Effector memory CD8-positive, alpha-beta T cell (primary cell): ENCODE data around the gene MAZ.

Source experiments
- ATAC-seq: fragments of 150-1000 bp; cut with Tn5 transposase; replicated peaks from 2 replicates; pipeline ENCODE4 v1.10.0; 2021; ENCODE audit warnings: mild to moderate bottlenecking, moderate library complexity
- DNase-seq, 3 experiments: peaks; one replicate each; pipeline ENCODE4 v3.0.0; 2021
- H3K27ac Mint-ChIP-seq, 2 donors: one replicate each; pipeline ENCODE4 v1.8.0; 2022; ENCODE audit warnings: mild to moderate bottlenecking in 2 of 2, mixed read lengths in 2 of 2, moderate library complexity in 2 of 2
- H3K27me3 Mint-ChIP-seq, 2 donors: one replicate each; pipeline ENCODE4 v1.8.0; 2022; ENCODE audit warnings: mixed read lengths in 2 of 2
- H3K36me3 Mint-ChIP-seq: one replicate; pipeline ENCODE4 v1.8.0; 2022; ENCODE audit warnings: mild to moderate bottlenecking, moderate library complexity, mixed read lengths; ENCODE audit not compliant: insufficient read depth
- H3K4me1 Mint-ChIP-seq, 2 donors: one replicate each; pipeline ENCODE4 v1.8.0; 2022; ENCODE audit warnings: low read depth in 2 of 2, mixed read lengths in 2 of 2
- H3K4me3 Mint-ChIP-seq, 2 donors: one replicate each; pipeline ENCODE4 v1.8.0; 2022; ENCODE audit warnings: mild to moderate bottlenecking in 2 of 2, mixed read lengths in 2 of 2, moderate library complexity in 2 of 2
- H3K9me3 Mint-ChIP-seq, 2 donors: one replicate each; pipeline ENCODE4 v1.8.0; 2022; ENCODE audit warnings: mixed read lengths in 2 of 2

The MAZ gene

DNA sequence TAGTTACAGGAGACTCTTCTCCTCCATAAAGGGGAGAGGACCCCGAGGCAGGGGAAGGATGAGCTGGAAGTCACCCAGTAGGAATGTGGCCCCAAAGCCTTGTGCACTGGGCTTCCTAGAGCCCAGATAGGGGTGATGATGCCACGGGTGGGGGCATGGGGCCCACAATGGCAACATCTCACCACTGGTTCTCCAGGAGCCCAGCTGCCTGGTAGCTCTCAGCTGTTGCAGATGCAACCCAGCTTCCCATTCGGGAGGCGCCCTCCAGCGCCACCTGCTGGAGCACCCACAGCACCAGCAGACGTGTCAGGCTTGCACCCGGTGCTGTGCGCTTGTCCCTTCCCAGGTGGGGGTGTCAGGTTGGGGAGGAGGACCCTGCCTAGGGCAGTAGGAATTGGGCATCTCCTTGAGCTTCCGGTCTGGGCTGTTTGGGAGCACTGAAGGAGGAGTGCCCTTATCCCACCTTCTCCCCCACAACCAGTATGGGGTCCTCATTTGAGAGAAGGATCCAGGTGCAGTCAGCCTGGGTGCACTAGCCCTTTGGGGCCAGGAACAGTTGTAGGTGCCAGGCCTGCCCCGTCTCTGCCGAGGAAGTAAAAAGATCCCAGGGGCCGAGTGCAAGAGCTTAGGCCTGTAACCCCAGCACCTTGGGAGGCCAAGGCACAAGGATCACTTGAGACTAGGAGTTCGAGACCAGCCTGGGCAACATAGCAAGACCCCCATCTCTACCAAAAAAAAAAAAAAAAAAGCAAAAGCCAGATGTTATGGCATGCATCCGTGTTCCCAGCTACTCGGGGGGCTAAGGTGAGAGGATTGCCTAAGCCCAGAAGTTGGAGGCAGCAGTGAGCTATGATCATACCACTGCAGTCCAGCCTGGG is 42.3 kb downstream of the MAZ start:
- no peaks in the 10 kb centered on the region for H3K27me3 Mint-ChIP-seq
- peak; percentile 75 to 78 (median 76) for DNase-seq
- no peaks in the 10 kb centered on the region for H3K9me3 Mint-ChIP-seq
- no peak overlapping the region for H3K4me3 Mint-ChIP-seq
- peak overlapping the region; percentile 36 to 78 for H3K27ac Mint-ChIP-seq
- peaks cover 3 to 6% of the 10 kb centered on the region in 2 donors for H3K4me1 Mint-ChIP-seq
- peaks cover 39% of the 10 kb centered on the region for H3K36me3 Mint-ChIP-seq
- peak; percentile 98 for ATAC-seq

DNA sequence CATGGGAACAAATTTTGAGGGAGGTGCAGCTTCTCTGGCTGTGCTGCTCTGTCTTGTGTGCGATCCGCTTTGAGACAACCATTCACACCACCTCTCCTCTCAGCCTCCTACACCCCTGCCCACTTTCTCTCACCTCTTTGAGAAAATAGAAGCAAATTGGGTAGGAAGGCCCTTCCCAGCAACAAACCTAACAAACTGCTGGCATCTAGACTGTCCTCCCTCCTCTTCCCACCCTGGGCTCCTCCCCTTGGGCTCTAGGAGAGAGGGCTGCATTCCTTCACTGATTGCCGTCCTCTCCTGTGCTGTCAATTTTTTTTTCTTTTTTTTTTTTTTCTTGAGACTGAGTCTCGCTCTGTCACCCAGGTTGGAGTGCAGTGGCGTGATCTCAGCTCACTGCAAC is 43.2 kb downstream of the MAZ start:
- ATAC-seq (no peak), DNase-seq (no peak)
- H3K4me3 Mint-ChIP-seq = no peak overlapping the region
- no peaks in the 10 kb centered on the region for H3K9me3 Mint-ChIP-seq
- peaks cover 42% of the 10 kb centered on the region for H3K36me3 Mint-ChIP-seq
- peaks cover 3 to 6% of the 10 kb centered on the region in 2 donors for H3K4me1 Mint-ChIP-seq
- peak overlapping the region in 1 of 2 donors; percentile 36 for H3K27ac Mint-ChIP-seq
- H3K27me3 Mint-ChIP-seq = no peaks in the 10 kb centered on the region

- ATAC-seq (no peak), DNase-seq (no peak)
- H3K27me3 Mint-ChIP-seq = no peaks in the 10 kb centered on the region
- H3K4me3 Mint-ChIP-seq = no peak overlapping the region
- peak overlapping the region in 1 of 2 donors; percentile 36 for H3K27ac Mint-ChIP-seq
- peaks cover 36% of the 10 kb centered on the region for H3K36me3 Mint-ChIP-seq
- H3K4me1 Mint-ChIP-seq = peaks cover 2 to 3% of the 10 kb centered on the region in 2 donors
- no peaks in the 10 kb centered on the region for H3K9me3 Mint-ChIP-seq
These were observed 44.7 kb downstream of the MAZ start for GRCh38 chr16:29850998-29851397.

DNA sequence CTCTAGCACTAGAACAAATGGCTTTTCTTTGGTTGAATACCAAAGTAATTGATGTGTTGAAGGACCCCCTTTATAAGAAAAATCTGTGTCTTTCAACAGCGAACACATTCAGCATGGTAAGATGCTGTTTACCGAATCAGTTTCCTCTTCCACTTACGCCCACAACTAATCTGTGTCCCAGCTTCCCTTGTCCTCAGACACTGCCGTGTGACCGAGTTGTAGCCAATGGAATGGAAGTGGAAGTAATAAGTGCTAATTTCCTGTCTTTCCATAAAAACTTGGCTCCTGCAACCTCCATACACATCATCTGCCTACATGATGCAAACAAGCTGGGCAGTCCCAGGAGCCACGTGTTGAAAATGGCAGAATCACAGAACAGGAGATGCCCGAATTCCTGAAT is 46.3 kb downstream of the MAZ start:
- Mint-ChIP-seq H3K9me3 (no peaks in the 10 kb centered on the region), H3K27me3 (no peaks in the 10 kb centered on the region), H3K4me1 (peaks cover 2 to 3% of the 10 kb centered on the region in 2 donors), H3K4me3 (no peak overlapping the region), H3K27ac (no peak overlapping the region), H3K36me3 (peaks cover 21% of the 10 kb centered on the region)
- no peak for ATAC-seq
- no peak for DNase-seq

GRCh38 chr16:29854520-29855100 is 48.3 kb downstream of the MAZ start:
- H3K4me1 Mint-ChIP-seq = peaks cover 0 to 1% of the 10 kb centered on the region in 2 donors
- H3K36me3 Mint-ChIP-seq = peaks cover 10% of the 10 kb centered on the region
- no peaks in the 10 kb centered on the region for H3K9me3 Mint-ChIP-seq
- no peak overlapping the region for H3K4me3 Mint-ChIP-seq
- no peak for DNase-seq
- H3K27ac Mint-ChIP-seq = no peak overlapping the region
- no peak for ATAC-seq
- no peaks in the 10 kb centered on the region for H3K27me3 Mint-ChIP-seq

GRCh38 chr16:29857133-29857760 is 50.9 kb downstream of the MAZ start:
- peak overlapping the region; percentile 44 to 49 for H3K27ac Mint-ChIP-seq
- no peak for ATAC-seq
- H3K4me1 Mint-ChIP-seq = peaks cover 12 to 16% of the 10 kb centered on the region in 2 donors
- H3K27me3 Mint-ChIP-seq = no peaks in the 10 kb centered on the region
- no peaks in the 10 kb centered on the region for H3K9me3 Mint-ChIP-seq
- peaks cover 18% of the 10 kb centered on the region for H3K36me3 Mint-ChIP-seq
- H3K4me3 Mint-ChIP-seq = no peak overlapping the region
- no peak for DNase-seq

DNA sequence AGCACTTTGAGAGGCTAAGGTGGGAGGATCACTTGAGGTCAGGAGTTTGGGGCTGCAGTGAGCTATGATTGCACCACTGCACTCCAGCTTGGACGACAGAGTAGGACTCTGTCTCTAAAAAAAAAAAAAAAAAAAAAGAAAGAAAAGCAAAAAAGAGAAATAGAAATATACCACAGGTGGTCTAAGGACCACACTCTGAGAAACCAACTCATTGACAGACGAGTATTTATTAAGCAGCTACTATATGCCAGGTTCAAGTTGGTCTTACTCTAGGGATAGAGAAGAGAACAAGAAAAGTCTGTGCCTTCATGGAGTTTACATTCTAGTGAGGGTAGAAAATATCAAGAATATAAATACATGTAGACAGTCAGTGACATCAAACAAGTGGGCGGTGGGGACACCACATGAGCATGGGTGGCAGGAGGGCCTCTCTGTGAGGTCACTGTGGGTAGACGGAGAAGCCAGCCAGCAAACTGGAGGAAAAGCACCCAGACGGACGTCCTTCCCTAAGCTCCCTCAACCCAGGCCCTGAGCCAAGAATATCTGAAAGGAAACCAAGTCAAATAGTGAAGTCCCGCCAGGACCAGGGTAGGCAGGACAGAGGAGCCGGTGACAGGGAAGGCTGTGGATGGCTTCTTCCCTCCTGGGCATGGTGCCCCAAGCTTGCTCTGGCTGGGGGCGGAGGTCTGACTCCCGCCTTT is 52.0 kb downstream of the MAZ start:
- Mint-ChIP-seq H3K36me3 (peaks cover 21% of the 10 kb centered on the region), H3K4me1 (peaks cover 16 to 23% of the 10 kb centered on the region in 2 donors), H3K4me3 (peak overlapping the region in 1 of 2 donors; percentile 10), H3K27ac (peak overlapping the region in 1 of 2 donors; percentile 38), H3K27me3 (no peaks in the 10 kb centered on the region), H3K9me3 (no peaks in the 10 kb centered on the region)
- ATAC-seq = no peak
- DNase-seq = no peak

DNA sequence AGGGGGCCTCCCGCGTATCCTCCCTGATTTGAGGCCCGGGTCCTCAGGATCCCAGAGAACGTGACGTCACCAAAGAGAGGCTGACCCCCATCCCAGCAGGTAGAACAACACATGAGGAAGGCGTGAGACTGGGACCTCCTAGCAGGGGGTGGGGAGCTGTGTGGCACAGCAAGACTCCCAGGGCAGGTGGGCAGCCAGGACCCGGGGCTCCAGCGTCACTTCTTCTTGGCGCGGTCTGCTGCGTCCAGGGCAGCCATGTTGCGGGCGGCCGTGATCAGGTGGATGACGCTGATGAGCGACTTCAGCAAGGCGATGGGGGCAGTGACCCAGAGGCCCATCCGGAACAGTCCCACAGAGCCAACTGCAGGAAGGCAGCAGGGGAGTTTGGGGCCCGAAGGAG is 52.6 kb downstream of the MAZ start:
- no peak overlapping the region for H3K27ac Mint-ChIP-seq
- ATAC-seq = no peak

GRCh38 chr16:29860218-29860617 is 53.9 kb downstream of the MAZ start:
- peak overlapping the region in 1 of 2 donors; percentile 25 for H3K27ac Mint-ChIP-seq
- H3K4me3 Mint-ChIP-seq = no peak overlapping the region
- no peaks in the 10 kb centered on the region for H3K9me3 Mint-ChIP-seq
- peaks cover 20% of the 10 kb centered on the region for H3K36me3 Mint-ChIP-seq
- peaks cover 21 to 26% of the 10 kb centered on the region in 2 donors for H3K4me1 Mint-ChIP-seq
- DNase-seq = no peak
- H3K27me3 Mint-ChIP-seq = no peaks in the 10 kb centered on the region
- ATAC-seq = no peak

More for the DNA sequence above, 52.6 kb downstream of the MAZ start:
- H3K27me3 Mint-ChIP-seq = no peaks in the 10 kb centered on the region
- no peak for DNase-seq
- H3K4me1 Mint-ChIP-seq = peaks cover 21 to 26% of the 10 kb centered on the region in 2 donors
- peaks cover 20% of the 10 kb centered on the region for H3K36me3 Mint-ChIP-seq
- H3K9me3 Mint-ChIP-seq = no peaks in the 10 kb centered on the region
- no peak overlapping the region for H3K4me3 Mint-ChIP-seq
